ENCODE measurements around the gene ZNF710. TPM values are rescaled to one million over a fixed set of nuclear protein-coding genes. Genes with fewer than 3 reads are reported as not detected.

Gene ZNF710
- total RNA-seq, 2 donors from 2014 or later = 33.8 to 52.9 TPM

DNA sequence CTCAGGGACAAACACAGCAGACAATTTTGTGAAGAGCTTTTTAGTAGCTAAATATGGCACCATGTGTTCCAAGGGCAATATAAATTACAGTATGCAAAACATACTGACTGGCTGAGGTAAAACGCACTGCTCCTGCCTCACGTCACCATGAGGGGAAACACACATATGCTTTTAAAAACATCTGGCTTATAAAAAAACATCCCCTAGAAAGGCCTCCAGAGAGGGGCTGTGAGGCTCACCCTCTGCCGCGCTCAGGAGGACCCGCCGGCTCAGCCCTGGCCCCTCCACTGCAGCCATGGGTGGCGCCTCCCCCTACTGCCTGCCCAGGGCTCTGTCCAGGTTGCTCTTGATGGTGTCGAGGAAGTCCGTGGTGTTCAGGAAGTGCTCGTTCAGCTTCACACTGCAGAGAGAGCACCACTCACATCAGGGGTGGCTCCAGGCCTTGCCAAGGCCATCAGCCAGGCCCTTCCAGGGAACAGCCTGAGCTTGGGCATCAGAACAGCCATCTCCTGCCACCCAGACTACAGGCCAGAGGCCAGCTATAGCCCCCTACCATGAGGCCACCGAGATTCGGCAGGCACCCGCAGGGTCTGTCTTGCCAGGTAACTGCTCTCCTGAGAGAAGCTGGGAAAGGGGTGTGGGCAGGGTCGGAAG, 83.0 kb downstream of the ZNF710 start:
- ATAC-seq = peak; percentile 3
- intact Hi-C loops (cut with DNase I, micrococcal nuclease) = no loop called here
- DNase-seq = no peak

DNA sequence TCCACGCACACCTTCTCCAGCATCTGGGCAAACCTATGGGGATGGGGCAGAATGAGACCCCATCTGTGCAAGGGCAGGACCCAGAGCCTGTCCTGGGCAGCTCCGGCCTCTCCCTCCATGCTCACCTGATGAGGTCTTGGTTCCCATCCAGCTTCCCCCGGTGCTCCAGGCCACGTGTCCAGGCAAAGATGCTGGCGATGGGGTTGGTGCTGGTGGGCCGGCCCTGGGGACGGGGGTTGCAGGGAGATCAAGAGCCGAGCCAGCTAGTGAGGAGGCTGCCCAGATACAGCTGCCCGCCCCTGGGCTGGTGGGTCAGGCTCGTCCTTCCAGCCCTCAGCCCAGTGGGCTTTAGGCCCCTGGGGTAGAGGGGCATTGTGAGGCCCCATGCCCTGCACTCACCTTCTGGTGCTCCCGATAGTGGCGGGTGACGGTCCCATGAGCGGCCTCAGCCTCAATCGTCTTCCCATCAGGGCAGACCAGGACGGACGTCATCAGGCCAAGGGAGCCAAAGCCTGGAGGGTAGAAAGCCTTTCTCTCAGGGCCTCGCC, 83.8 kb downstream of the ZNF710 start:
- DNase-seq (no peak), ATAC-seq (no peak)
- intact Hi-C loops (cut with DNase I, micrococcal nuclease) = no loop called here

DNA sequence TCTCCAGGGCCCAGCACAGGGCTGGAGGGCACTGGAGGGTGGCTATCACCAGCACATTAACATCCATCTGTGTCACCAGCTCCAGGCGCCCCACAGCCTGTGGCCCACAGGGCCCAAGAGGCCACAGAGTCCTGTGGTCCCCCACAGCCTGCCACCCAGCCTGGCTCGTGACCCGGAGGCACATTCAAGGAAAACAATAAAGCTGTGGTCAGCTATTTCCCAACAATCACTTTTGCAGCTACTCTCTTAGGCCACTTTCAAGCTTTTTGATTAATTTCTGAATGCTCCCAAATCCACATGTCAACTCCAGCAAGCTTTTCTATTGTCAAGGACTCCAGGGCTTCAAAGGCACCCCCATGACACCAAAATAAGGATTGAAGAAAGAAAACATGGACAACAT, 84.4 kb downstream of the ZNF710 start:
- DNase-seq = no peak
- intact Hi-C loops (cut with DNase I, micrococcal nuclease) = no loop called here
- ATAC-seq = no peak

DNA sequence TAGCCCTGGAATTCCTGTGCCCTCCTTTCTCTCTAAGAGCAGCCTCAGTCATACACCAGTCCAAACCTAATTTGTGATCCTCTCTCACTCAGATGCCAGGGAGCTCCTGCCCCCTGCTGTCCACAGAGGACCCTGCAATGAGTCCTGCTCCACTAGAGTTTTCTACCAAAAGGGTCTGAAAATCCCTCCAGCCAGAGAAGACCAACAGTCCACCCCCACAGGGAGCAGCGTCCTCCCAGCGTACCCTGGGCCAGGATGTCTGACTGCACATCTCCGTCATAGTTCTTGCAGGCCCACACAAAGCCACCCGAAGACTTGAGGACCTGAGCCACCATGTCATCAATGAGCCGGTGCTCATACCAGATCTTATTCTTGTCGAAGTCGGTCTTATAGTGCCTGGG, 85.7 kb downstream of the ZNF710 start:
- DNase-seq = peak in 1 of 2 donors; percentile 60
- intact Hi-C loops (cut with DNase I, micrococcal nuclease) = no loop called here
- ATAC-seq = peak; percentile 68

DNA sequence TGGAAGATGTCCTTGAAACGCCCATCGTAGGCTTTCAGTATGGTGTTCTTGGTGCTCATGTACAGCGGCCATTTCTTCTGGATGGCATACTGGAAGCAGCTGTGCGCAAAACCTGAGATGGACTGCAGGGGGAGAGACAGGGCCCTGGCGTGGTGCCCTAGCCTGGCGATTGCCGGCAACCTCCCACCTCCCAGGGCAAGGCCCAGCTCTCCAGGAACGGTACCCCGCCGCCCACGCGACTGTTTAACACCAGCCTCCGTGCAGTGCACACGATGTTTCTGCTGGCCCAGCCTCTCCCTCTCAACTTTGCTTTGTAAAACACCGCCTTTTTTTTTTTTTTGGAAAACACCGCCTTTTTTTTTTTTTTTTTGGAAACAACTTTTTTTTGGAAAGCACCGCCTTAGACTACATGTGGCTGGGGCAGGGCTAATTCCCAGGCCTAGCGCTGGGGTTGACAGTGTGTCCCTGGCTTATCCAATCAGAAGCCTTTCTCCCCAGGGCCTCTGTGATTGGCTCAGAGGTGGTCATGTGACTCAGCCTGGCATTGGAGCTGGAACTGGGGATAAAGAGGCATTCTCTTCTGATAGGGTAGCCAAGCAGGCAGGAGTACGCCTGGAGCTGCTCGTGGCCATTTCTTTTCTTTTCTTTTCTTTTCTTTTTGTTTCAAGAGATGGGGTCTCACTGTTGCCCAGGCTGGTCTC, 86.5 kb downstream of the ZNF710 start:
- peak; percentile 47 for ATAC-seq
- intact Hi-C loops (cut with DNase I, micrococcal nuclease) = no loop called here
- no peak for DNase-seq

DNA sequence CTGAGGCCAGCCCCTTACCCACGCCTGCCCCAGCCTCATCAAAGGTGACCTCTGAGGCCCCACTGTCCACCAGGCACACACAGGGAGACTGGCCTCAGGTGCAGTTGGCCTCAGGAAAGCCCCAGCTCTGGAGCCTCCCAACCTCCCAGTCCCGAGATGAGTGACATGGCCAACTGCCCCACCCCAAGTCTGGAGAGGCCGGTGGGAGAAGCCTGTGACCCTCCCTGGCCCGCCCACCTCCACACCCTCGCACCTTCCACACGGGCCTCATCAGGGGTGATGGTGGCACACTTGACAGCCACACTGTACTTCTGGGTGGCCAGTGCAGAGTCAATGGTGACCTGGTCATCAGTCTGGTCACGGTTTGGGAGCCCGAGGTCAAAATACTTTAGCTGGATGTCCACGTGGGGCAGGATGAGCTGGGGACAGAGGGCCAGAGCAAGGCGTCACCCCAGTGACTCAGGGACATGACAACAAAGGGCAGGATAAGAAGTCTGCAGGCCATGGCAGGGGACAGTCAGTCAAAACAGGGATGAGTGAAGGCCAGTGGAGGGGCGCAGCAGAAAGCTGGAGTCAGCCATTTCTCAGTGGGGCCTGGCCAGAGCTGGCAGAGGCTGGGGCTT, 89.2 kb downstream of the ZNF710 start:
- DNase-seq (no peak), ATAC-seq (no peak)

DNA sequence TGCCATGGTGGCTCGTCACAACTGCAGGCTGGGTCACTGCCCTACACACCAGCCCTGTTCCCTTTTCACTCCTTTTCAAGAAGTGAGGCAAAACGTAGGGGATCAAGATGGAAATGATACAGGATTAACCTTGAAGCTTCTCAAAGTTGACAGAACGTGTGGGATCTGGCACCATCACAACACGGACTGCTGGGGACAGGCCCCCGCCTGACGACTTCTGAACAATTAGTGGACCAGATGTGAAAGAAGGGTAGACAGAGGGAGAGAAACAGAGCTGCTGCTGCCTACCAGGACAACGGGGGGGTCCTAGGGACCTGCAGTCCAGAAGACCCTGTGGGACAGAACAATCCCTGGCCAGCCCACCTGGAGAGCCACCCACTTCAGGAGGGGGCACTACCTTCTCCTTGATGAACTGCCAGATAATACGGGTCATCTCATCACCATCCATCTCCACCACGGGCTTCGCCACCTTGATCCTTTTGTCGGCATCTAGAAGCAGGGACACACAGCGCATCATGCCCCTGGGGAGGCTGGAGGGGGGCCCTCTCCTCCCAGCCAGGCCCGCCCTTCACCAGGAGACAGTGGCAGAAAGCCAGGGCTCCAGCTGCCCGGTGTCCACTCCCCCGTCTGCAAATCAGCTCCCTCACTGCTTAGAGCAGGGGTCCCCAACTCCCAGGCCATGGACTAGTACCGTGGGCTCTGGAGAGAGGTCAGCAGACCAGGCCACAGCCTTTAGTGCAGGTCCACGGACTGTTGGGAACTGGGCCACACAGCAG, 90.2 kb downstream of the ZNF710 start:
- intact Hi-C loops (cut with DNase I, micrococcal nuclease) = no loop called here
- DNase-seq = no peak
- no peak for ATAC-seq

More for the DNA sequence above, 89.2 kb downstream of the ZNF710 start:
- intact Hi-C loops (cut with DNase I, micrococcal nuclease) = no loop called here

DNA sequence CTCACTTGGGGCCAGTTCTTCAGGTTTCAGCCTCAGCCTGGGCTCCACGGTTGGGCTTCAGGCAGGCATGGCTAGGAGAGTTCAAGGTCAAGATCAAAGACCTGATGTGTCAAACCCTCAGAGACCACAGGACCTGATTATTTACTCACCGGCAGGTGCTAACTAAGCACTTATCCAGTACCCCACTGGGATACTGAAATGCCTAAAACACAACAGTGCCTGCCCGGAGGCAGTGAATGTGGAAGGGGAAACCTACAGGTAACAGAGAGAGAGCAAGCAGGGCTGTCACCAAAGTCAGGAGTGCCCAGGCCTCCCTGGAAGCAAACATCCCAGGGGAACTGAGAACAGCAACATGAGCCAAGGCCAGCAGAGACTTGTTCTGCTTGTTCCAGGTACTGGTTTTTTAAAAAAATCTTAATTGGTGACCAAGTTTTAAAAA, 94.4 kb downstream of the ZNF710 start:
- ATAC-seq (no peak), DNase-seq (no peak)
- intact Hi-C loops (cut with DNase I, micrococcal nuclease) = no loop called here

DNA sequence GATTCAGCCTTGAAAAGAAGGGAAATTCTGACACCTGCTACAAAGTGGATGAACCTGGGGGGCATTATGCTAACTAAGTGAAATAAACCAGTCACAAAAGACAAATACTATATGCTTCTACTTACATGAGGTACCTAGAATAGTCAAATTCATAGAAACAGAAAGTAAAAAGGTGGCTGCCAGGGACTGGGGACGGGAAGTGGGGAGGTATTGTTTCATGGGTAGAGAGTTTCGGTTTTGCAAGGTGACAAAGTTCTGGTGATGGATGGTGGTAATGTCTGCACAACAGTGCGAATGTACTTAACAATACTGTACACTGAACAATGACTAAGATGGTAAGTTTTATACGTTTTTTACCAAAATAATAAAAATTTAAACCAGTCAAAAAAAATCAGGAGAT, 96.4 kb downstream of the ZNF710 start:
- ATAC-seq (no peak), DNase-seq (no peak)
- intact Hi-C loops (cut with DNase I, micrococcal nuclease) = no loop called here

DNA sequence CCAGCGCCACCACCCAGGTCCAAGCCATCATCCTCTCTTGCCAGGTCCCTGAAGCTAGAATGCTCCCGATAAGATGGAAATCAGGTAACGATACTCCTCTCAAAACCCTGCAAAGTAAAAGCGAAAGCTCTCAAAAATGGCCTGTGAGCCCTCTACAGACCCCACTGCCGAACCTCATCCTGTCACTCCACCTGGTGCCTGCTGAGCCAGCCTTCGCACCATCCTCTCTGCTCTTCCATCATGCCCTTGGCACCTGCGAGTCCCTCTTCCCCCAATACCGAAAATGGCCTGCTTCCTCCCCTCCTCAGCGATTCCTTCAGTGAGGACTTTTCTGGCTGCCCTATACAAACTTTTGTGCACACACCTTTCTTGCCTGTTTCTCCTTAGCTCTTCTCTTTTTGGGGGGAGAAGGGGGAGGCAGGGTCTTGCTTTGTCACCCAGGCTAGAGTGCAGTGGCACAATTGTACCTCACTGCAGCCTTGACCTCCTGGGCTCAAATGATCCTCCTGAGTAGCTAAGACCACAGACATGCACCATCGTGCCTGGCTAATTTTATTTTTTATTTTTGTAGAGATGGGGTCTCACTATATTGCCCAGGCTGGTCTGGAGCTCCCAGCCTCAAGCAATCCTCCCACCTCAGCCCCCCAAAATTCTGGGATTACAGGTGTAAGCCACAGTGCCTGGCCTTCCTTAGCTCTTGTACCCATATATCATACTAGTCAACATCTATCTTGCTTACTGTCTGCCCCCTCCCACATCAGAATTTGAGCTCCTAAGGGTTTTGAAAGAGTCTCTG, 98.1 kb downstream of the ZNF710 start:
- intact Hi-C loops (cut with DNase I, micrococcal nuclease) = no loop called here
- DNase-seq (peak in 1 of 2 donors; percentile 36), ATAC-seq (no peak)

DNA sequence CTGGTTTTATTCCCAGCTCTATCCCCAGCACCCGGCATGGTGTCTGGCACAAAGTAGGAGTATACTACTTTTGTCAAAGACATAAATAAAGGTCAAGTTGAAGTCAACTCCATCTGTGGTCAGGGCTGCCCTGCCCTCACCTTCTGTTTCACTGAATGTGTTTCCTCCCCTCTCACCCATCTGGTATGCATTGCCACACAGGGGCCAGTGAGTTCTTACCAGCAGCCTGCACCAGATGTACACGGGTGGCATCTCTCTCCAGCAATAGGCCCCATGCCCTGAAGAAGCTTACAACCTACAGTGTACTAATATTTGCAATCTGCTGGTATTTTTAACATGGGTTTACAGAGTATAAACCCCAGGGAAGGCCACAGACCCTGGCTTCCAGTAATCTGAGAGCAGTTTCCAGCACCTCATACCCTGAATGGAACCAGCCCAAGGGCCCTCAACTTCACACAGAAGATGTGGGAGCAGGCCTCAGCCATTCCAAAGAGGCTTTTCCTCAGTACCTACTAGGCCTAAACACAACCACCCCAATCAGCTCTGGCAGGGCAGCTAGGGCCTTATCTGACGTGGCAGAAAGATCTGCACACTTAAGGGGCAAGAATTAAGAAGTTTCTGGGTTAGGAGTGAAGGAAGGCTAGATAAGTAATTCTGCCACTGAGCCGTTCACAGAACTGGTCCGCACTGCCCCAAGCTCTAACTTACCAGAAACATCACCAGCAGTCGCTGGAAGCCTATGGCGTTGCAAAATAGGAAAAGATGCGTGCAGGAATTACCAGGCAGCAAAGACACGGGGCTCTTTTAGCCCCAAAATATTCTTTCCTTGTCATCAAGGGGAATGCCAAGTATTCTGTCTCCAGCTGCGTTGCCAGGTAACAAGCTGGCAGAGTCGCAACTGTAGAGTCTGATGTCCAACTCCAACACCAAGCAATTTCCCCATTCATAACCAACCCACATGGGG, 99.0 kb downstream of the ZNF710 start:
- peak; percentile 17 for ATAC-seq
- intact Hi-C loops (cut with DNase I, micrococcal nuclease) = no loop called here
- DNase-seq = peak; percentile 64 to 67

DNA sequence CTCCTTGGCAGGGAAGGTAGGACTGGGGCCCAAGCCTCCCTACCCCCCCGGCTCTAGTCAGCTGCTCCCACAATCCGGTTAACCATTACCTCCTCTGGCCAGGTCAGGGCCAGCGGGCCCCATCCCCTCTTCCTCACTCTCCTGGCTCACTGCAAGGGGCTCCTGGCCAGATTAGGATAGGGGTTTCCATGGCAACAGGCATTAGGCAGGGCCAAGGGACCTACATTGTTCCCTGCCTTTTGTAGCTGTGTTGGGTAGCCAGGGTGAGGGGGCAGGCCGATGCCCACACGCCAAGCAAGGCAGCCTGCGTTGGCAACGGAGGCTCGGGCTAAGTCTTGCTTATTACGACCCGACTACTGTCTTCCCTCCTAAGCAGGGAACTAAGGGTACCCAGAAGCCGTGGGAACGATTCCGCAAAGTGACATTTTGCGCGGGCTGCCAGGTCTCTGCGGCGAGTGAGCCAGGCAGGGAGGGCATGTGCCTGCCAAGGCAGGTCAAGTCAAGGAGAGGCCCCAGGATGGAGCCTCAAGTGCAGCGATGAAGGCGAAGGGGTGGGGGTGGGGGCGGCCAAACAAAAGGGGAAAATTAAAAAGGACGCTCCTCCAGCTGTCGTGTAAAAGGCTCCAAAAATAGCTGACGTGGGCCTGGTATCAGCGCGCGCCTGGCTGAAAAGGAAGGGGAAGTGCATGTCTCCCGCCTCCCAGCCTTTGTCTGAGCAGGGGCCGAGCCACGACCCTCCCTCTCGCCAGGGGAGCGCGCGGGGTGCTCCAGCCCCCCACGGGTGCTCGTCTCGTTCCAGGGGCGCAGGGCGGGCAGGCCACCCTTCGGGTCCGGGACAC, 100.2 kb downstream of the ZNF710 start:
- DNase-seq = peak; percentile 54 to 68
- peak; percentile 12 for ATAC-seq
- intact Hi-C loops (cut with DNase I, micrococcal nuclease) = no loop called here

DNA sequence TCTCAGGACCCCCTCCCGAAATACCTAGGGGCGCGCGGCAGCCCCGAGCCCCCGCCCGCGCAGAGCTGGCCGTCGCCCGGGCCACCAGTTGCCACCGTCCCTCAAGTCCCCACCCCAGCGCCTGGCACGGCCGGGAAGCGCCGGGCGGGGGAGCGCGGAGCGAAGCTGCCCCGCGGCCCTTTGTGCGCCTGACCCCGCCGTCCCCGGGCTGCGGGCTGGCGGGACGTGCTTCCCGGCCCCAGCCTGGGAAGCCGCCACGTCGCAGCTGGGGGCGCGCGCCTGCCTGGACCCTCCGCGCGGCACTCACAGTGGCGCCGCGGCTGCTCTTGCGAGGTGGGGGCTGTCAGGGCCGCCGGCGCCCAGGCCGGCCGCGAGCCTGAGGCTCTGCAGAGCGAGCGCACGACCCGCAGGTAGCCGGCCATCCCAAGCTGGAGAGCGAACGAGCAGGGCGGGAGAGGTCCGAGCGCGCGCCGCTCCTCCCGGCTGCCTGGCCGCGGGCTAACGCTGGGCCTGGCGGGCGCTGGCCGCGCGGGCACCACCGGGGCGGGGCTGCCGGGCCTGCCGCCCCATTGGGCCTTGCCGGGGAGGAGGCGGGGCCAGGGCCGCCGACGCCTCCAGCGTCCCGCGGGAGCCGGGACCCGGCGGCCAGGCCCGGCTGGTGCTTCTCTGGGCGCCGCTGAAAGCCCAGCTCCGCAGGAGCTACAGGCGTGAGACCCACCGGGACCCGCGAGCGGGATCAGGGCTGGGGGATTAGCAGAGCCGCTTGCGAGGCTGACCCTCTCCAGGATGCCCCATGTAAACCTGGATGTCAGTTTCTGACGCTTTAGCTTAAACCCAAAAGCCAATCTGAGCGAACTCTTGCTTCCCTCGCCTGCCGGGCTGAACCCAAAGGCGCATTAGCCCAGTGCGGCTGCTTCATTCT, 101.1 kb downstream of the ZNF710 start, which contains the start of gene IDH2:
TSS of gene IDH2 (minus strand) at position 500 of the 922 bp plus-strand sequence. CDS start at position 422, 78 bp downstream.
- intact Hi-C loops (cut with DNase I, micrococcal nuclease) = no loop called here
- ATAC-seq = peak; percentile 85
- DNase-seq = peak; percentile 77 to 87

DNA sequence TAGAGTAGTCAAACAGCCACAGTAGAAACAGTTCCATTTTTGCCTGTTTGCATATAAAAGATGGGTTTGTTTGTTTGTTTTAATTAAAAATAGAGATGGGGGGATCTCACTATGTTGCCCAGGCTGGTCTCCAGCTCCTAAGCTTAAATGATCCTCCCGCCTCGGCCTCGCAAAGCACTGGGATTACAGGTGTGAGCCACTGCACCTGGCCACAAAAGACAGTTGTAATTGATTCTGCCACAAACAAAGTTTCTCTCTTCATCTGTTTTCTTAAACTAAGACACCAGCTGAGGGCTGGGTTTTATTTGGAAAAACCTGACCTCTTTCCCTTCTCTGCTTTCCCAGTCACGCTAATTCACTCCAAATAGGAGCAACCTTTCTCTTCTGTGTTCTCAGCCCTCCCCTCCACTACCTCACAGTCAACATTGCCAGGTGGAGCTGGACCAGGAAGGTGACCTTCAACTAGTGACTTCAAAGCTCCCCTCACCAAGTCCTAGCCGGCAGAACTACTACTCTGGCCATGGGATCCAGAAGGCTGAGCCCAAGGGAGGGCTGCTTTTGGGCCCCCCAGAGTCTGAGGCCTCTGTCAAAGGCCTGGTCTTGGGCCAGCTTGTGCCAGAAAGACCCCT, 102.7 kb downstream of the ZNF710 start:
- peak in 1 of 2 donors; percentile 69 for DNase-seq
- ATAC-seq = peak; percentile 23
- intact Hi-C loops (cut with DNase I, micrococcal nuclease) = no loop called here

DNA sequence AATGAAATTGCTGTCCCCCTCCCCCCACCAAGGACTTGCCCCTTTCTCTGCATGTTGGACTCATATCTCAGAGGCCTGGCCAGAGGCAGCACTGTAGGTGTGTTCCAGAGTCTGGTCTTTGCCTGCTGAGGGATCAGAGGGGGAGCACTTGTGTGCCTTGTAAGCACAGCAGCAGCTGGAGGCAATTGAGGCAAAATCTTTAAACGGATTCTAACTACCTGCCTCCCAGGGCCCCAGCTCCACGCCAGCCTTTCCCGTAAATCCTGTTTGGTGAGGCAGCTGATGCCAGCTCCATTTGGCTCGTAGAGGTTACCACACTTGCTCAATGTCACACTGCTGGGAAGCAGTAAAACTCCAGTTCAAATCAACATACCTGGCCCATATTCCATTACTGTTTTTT, 103.4 kb downstream of the ZNF710 start:
- intact Hi-C loops (cut with DNase I, micrococcal nuclease) = no loop called here
- DNase-seq (peak in 1 of 2 donors; percentile 79), ATAC-seq (peak; percentile 9)
